GM19397 (cell line): Measurements from ENCODE around the gene CYSRT1.

Source experiments
- ATAC-seq: cut with Tn5 transposase; IDR thresholded peaks from one replicate; pipeline ENCODE4 v1.9.1; 2021; ENCODE audit warnings: mild to moderate bottlenecking, moderate library complexity; ENCODE audit not compliant: unreplicated experiment

The CYSRT1 gene

GRCh38 chr9:137205126-137206069 lies 19.6 kb upstream of the CYSRT1 start, which contains the start of the genes NDOR1 and TMEM203:
TSS of gene NDOR1 (plus strand) at chr9:137205700. CDS start at chr9:137205778, 78 bp downstream.
TSS of gene TMEM203 (minus strand) at chr9:137205648. CDS start at chr9:137205414, 234 bp downstream.
- ATAC-seq, result peak; percentile 51

GRCh38 chr9:137206602-137207001 lies 18.4 kb upstream of the CYSRT1 start:
- no peak for ATAC-seq

DNA sequence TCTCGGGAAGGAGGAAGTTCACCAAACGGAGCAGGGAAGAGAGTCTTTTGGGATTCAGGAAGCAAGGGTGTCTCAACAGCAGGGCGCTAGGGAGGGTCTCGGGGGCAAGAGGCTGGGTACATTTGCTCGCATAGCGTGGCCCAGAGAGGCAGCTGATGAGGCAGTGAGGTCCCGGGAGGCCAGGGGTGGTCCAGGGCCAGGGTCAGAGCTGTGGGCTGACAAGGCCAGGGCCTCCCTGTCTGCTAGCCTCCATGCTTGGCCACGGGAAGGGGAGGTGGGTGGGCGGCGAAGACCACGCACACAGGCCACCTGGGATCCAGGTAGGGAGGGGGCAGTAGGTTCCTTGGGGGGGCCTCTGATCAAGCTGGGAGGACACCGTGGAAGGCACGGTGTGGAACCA lies 13.4 kb upstream of the CYSRT1 start:
- no peak for ATAC-seq

DNA sequence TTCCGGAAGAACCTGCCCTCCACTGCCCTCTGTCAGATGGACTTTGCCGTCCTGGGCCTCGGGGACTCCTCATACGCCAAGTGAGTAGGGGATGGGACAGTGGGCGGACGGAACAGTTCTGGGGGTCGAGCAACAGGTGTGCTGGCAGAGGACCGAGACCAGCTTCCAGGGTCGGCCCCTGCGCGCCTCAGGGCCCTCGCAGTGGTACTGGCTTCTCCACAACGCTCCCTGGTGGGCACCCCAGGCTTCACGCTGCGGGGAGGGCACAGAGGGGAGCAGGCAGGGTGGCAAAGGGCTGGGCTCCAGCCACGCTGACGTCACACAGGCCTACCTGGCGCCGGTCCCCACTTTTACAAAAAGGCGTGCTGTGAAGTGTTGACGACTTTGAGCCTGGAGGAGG lies 12.5 kb upstream of the CYSRT1 start:
- ATAC-seq, result no peak

DNA sequence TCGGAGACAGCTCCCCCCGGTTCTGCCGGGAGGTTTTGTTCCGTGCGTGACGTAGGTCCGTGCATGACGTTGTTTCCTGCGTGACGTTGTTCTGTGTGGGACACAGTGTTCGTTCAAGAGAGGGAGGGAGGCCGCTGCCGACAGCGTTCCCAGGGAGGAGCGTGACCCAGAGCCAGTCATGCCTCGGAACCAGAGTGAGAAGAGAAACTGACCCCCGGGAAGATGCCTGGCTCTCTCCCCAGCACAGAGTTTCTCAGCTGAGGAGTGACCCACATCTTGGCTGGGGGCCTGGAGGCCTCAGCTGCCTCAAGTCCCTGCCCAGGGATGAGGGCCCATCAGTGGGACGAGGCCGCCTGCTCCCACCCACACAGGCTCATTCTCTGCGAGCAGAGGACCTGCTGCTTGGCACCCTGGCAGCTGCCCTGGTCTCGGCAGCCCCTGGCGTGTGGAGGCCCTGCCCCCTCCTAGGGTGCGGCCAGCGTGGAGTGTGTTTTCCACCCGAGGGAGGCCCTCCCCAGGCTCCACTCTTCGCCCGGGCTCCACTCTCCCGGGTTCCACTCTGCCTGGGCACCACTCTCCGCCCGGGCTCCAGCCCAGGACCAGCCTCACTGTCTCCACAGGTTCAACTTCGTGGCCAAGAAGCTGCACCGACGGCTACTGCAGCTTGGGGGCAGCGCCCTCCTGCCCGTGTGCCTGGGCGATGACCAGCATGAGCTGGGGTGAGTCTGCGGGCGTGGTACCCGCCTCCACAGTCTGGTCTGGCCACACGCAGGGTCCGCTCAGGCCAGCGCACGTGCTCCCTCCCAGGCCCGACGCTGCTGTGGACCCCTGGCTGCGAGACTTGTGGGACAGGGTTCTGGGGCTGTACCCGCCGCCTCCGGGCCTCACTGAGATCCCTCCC lies 11.6 kb upstream of the CYSRT1 start:
- ATAC-seq, result no peak

- ATAC-seq, result no peak
These were observed 10.4 kb upstream of the CYSRT1 start for GRCh38 chr9:137214620-137215019.

GRCh38 chr9:137215196-137215986 lies 9.6 kb upstream of the CYSRT1 start:
- no peak for ATAC-seq

GRCh38 chr9:137216188-137216965 lies 8.6 kb upstream of the CYSRT1 start:
- ATAC-seq, result no peak

DNA sequence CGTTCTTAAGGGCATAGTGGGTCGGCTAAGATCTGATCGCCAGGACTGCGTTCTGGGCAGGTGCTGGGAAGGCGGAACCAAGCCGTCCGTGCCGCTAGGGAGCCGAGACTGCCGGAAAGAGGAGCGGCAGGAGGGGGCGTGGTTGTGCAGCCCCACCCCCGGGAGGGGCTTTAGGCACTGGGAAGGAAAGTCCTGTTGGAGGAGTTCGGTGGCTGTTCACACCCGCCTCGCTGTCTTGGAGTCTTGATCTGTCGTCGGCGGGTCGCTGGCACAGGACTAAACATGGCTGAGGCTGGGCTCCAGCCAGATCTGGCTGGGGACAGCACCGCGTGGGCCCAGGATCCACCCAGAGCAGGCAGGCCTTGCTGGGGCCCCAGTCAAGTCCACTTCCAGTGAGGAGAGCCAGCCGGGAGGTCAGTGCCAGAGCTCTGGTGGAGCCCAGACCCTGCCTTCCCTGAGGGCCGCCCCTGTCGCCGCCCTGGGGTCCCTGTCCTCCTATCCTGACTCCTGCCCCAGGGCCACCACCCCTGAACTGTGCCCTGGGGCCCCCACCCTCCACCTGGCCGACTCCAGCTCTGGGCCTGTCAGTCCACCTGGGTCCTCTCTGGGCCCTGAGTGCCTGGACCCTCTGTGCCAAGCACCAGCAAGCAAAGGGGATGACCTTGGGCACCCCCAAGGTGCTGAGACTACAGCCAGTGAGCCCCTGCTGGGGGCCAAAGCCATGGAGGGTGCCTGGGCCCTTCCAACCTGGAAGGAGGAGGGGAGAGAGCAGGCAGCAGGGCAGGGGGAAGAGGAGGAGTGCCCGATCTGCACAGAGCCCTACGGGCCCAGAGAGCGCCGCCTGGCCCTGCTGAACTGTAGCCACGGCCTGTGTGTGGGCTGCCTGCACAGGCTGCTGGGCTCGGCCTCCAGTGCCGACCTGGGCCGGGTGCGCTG lies 7.4 kb upstream of the CYSRT1 start:
- no peak for ATAC-seq

DNA sequence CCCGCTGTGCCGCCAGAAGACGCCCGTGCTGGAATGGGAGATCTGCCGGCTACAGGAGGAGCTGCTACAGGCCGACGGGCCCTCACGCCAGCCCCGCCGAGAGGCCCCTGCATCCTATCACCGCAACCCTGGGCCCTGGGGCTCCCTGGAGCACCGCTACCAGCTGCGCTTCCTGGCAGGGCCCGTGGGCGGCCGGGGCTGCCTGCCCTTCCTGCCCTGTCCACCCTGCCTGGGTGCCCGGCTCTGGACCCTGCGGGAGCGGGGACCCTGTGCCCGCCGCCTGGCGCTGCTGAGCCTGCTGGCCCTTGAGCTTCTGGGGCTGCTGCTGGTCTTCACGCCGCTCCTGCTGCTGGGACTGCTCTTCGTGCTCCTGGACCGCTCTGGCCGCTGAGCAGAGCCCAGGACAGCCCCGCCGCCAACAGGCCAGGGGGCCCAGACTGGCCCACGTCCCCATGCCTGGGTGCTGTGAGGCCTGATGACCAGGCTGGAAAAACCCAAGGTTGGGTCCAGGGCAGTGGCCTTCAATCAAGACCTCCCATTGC lies 6.7 kb upstream of the CYSRT1 start:
- no peak for ATAC-seq

DNA sequence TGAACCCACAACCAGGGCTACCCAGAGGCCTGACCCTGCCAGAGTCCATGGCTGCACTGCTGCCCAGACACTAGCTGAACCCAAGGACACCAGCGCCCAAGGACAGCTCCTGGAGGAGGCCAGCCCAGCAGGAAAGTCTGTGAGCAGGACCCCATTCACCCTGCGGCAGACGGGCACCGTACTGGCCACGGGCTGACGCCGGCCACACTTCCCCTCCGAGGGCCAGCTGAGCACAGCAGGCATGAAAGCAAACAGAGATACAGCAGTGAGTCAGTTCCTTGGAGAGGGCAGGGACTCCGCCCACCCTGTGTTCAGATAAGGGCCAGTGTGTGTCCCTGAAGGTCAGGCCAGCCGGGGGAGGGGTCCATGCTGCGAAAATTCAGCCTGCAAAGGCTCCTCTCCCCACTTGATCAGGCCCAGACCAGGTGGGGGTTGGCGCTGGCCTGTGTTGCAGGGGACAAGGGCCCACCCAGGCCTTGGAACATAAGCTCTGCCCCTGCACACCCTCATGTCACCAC lies 6.2 kb upstream of the CYSRT1 start:
- ATAC-seq, result no peak

GRCh38 chr9:137219757-137220316 lies 5.1 kb upstream of the CYSRT1 start:
- no peak for ATAC-seq

DNA sequence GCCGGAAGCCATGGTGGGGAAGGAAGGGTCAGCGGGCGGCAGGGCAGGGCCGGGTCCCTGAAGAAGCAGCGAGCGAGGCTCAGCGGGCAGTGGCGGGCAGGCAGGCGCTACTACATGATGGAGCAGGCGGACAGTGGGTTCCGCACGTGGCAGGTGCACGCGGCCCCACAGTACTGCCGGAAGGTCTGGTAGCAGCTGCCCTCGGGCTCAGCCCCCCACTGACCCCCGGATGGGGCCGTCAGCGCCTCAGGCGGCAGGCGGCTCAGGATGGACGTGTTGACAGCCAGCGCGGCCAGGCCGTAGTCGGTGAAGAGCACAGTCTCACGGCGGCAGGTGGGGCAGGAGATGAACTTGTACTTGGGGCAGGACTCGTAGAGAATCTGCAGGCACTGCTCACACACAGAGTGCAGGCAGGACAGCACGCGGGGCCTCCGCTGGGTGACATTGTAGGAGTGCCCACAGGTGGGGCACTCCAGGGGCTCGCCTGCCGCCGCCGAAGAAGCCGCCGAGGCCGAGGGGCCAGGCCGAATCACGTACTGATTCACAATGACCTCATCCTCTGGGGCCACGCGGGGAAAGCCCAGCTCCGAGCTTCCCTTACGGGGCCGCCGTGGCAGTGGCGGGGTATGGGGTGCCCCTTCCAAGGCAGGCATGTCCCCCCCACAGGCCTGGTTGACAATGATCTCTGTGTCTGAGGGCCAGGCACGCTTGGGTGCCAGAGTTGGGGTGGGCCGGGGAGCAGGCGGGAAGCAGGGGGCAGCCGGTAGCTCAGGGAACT lies 4.5 kb upstream of the CYSRT1 start:
- ATAC-seq, result no peak

- no peak for ATAC-seq
These were observed 3.9 kb upstream of the CYSRT1 start for GRCh38 chr9:137221095-137221505.

- no peak for ATAC-seq
These were observed 3.4 kb upstream of the CYSRT1 start for GRCh38 chr9:137221506-137222111.

- peak; percentile 4 for ATAC-seq
These were observed 2.5 kb upstream of the CYSRT1 start, which contains the start of gene RNF208 for GRCh38 chr9:137222190-137223077. TSS of gene RNF208 (minus strand) at chr9:137222240. CDS start at chr9:137221212, 1,028 bp downstream.
